ENCODE results near the gene SBDS. TPM values are rescaled to one million over a fixed set of nuclear protein-coding genes. Genes with fewer than 3 reads are reported as not detected.

SBDS gene

DNA sequence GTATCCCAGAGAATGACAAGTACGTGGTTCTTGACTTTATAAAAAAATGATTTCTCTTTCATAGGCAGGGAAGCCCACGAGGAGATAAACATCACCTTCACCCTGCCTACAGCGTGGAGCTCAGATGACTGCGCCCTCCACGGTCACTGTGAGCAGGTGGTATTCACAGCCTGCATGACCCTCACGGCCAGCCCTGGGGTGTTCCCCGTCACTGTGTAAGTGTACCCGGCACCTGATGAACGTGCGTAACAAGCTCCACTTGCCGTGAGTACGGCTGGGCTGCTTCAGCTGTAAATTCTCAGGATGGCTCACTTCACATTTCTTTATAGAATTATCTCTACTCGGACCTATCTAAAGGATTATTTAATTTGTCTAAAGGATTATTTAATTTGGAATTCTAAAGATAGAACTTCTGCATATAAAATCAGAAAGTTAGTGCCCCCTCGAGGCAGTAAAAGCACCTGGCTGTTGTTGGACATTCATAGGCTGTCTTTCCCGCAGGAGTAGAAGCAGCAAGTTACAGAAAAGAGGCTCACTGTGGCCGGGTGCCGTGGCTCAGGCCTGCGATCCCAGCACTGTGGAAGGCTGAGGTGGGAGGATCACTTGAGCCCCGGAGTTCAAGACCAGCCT, 46.8 kb downstream of the SBDS start:
- H2BK5ac ChIP-seq (ENCODE audit: low read length): no peak overlapping the region
- H2BK120ac ChIP-seq (ENCODE audit: low read depth, low read length): no peak overlapping the region
- H3K4me2 ChIP-seq (ENCODE audit: low read length): no peak overlapping the region
- H3K9ac ChIP-seq (ENCODE audit: low read length): no peak overlapping the region
- no peak overlapping the region for H3K27ac ChIP-seq (ENCODE audit: low read depth, low read length)
- no peaks in the 10 kb centered on the region for H3K27me3 ChIP-seq (ENCODE audit: insufficient read depth, low read length, poor library complexity)
- H4K8ac ChIP-seq (ENCODE audit: low read depth, low read length): no peak overlapping the region
- H3K79me1 ChIP-seq (ENCODE audit: low read length): no peaks in the 10 kb centered on the region
- no peak overlapping the region for H3K56ac ChIP-seq (ENCODE audit: low read length)
- no peak overlapping the region for H2AK5ac ChIP-seq (ENCODE audit: low read length)
- no peak overlapping the region for H3K23ac ChIP-seq (ENCODE audit: low read length)
- peaks cover 10% of the 10 kb centered on the region for H3K36me3 ChIP-seq (ENCODE audit: control insufficient read depth, insufficient read depth, low read length)
- H2BK15ac ChIP-seq (replicated peaks; ENCODE audit: low read depth): no peak overlapping the region
- no peak for DNase-seq
- H3K4me3 ChIP-seq (ENCODE audit: low read length): no peak overlapping the region
- no peak overlapping the region for H4K5ac ChIP-seq (ENCODE audit: low read length)
- no peaks in the 10 kb centered on the region for H3K79me2 ChIP-seq (ENCODE audit: control insufficient read depth, insufficient read depth, low read length)
- WGBS (ENCODE audit: extremely low coverage, insufficient coverage, low lambda C conversion rate): no CpG with 5 or more reads among the region's 19 CpGs
- no peak overlapping the region for H3K18ac ChIP-seq (ENCODE audit: low read length)
- no peak overlapping the region for H3K4ac ChIP-seq (ENCODE audit: low read depth, low read length)
- H3K4me1 ChIP-seq (ENCODE audit: control insufficient read depth, low read depth, low read length): no peaks in the 10 kb centered on the region

DNA sequence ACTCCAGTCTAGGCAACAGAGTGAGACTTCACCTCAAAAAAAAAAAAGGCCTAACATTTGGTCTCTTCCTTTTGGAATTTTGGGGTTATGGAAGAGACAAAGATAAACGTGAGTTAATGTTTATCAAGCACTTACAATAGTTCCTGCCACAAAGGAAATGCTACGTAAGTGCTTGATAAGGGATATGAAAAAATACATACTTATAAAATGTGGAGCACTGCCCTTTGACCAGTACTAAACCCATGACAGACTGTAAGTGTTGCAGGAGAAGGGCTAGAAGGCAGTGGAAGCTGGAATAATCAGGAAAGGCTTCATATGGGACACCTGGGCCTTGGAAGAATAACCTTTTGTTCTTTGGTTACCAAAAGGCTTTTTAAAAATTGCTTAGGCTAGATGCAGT, 48.8 kb downstream of the SBDS start:
- Histone ChIP-seq H3K79me1 (ENCODE audit: low read length) (no peaks in the 10 kb centered on the region), H2BK15ac (replicated peaks; ENCODE audit: low read depth) (no peak overlapping the region), H2BK5ac (ENCODE audit: low read length) (no peak overlapping the region), H3K4ac (ENCODE audit: low read depth, low read length) (no peak overlapping the region), H3K4me1 (ENCODE audit: control insufficient read depth, low read depth, low read length) (no peaks in the 10 kb centered on the region), H3K27ac (ENCODE audit: low read depth, low read length) (no peak overlapping the region), H3K23ac (ENCODE audit: low read length) (no peak overlapping the region), H3K4me2 (ENCODE audit: low read length) (no peak overlapping the region), H2BK120ac (ENCODE audit: low read depth, low read length) (no peak overlapping the region), H4K8ac (ENCODE audit: low read depth, low read length) (no peak overlapping the region), H3K56ac (ENCODE audit: low read length) (no peak overlapping the region), H3K79me2 (ENCODE audit: control insufficient read depth, insufficient read depth, low read length) (no peaks in the 10 kb centered on the region), H3K9ac (ENCODE audit: low read length) (no peak overlapping the region), H4K5ac (ENCODE audit: low read length) (no peak overlapping the region), H3K18ac (ENCODE audit: low read length) (no peak overlapping the region), H3K4me3 (ENCODE audit: low read length) (no peak overlapping the region), H3K27me3 (ENCODE audit: insufficient read depth, low read length, poor library complexity) (no peaks in the 10 kb centered on the region), H3K36me3 (ENCODE audit: control insufficient read depth, insufficient read depth, low read length) (peaks cover 7% of the 10 kb centered on the region), H2AK5ac (ENCODE audit: low read length) (no peak overlapping the region)
- no peak for DNase-seq
- no CpG with 5 or more reads among the region's 2 CpGs for WGBS (ENCODE audit: extremely low coverage, insufficient coverage, low lambda C conversion rate)

DNA sequence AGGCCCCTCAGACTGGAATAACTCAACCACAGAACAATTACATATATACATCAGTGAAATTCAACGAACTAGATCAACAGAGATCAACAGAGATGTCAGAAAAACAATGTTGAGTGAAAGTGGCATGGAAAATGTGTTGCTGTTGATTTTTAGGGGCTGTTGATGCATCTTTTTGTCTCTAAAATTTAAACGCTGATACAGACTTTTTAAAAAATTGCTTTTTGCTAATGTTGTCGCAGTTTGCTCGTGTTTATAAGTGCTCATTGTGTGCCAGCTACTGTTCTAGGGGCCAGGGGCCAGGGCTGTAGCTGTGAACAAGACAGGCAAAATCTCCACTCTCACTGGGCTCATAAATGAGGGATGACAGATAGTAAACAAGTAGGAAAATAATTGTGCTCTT, 56.1 kb downstream of the SBDS start:
- Histone ChIP-seq H3K4me2 (ENCODE audit: low read length) (no peak overlapping the region), H3K4ac (ENCODE audit: low read depth, low read length) (no peak overlapping the region), H3K27me3 (ENCODE audit: insufficient read depth, low read length, poor library complexity) (no peaks in the 10 kb centered on the region), H3K79me2 (ENCODE audit: control insufficient read depth, insufficient read depth, low read length) (peaks cover 13% of the 10 kb centered on the region), H2AK5ac (ENCODE audit: low read length) (no peak overlapping the region), H3K9ac (ENCODE audit: low read length) (no peak overlapping the region), H2BK15ac (replicated peaks; ENCODE audit: low read depth) (no peak overlapping the region), H3K4me3 (ENCODE audit: low read length) (no peak overlapping the region), H3K4me1 (ENCODE audit: control insufficient read depth, low read depth, low read length) (no peaks in the 10 kb centered on the region), H3K79me1 (ENCODE audit: low read length) (peaks cover 8% of the 10 kb centered on the region), H4K8ac (ENCODE audit: low read depth, low read length) (no peak overlapping the region), H3K27ac (ENCODE audit: low read depth, low read length) (no peak overlapping the region), H3K23ac (ENCODE audit: low read length) (no peak overlapping the region), H3K36me3 (ENCODE audit: control insufficient read depth, insufficient read depth, low read length) (no peaks in the 10 kb centered on the region), H2BK120ac (ENCODE audit: low read depth, low read length) (no peak overlapping the region), H2BK5ac (ENCODE audit: low read length) (no peak overlapping the region), H3K56ac (ENCODE audit: low read length) (no peak overlapping the region), H3K18ac (ENCODE audit: low read length) (no peak overlapping the region), H4K5ac (ENCODE audit: low read length) (no peak overlapping the region)
- DNase-seq: no peak
- WGBS (ENCODE audit: extremely low coverage, insufficient coverage, low lambda C conversion rate): no CpG with 5 or more reads among the region's 4 CpGs

GRCh38 chr7:66937940-66938339, 57.4 kb downstream of the SBDS start:
- no CpG with 5 or more reads among the region's 4 CpGs for WGBS (ENCODE audit: extremely low coverage, insufficient coverage, low lambda C conversion rate)
- H2AK5ac ChIP-seq (ENCODE audit: low read length): no peak overlapping the region
- H3K79me2 ChIP-seq (ENCODE audit: control insufficient read depth, insufficient read depth, low read length): peaks cover 19% of the 10 kb centered on the region
- H3K27me3 ChIP-seq (ENCODE audit: insufficient read depth, low read length, poor library complexity): no peaks in the 10 kb centered on the region
- H3K18ac ChIP-seq (ENCODE audit: low read length): no peak overlapping the region
- no peak overlapping the region for H3K9ac ChIP-seq (ENCODE audit: low read length)
- H2BK120ac ChIP-seq (ENCODE audit: low read depth, low read length): no peak overlapping the region
- no peak overlapping the region for H4K8ac ChIP-seq (ENCODE audit: low read depth, low read length)
- H2BK15ac ChIP-seq (replicated peaks; ENCODE audit: low read depth): no peak overlapping the region
- H3K27ac ChIP-seq (ENCODE audit: low read depth, low read length): no peak overlapping the region
- no peak overlapping the region for H3K23ac ChIP-seq (ENCODE audit: low read length)
- no peak overlapping the region for H2BK5ac ChIP-seq (ENCODE audit: low read length)
- no peak overlapping the region for H3K4ac ChIP-seq (ENCODE audit: low read depth, low read length)
- H3K36me3 ChIP-seq (ENCODE audit: control insufficient read depth, insufficient read depth, low read length): no peaks in the 10 kb centered on the region
- DNase-seq: no peak
- no peak overlapping the region for H4K5ac ChIP-seq (ENCODE audit: low read length)
- no peak overlapping the region for H3K56ac ChIP-seq (ENCODE audit: low read length)
- H3K4me1 ChIP-seq (ENCODE audit: control insufficient read depth, low read depth, low read length): no peaks in the 10 kb centered on the region
- H3K4me3 ChIP-seq (ENCODE audit: low read length): no peak overlapping the region
- no peak overlapping the region for H3K4me2 ChIP-seq (ENCODE audit: low read length)
- H3K79me1 ChIP-seq (ENCODE audit: low read length): peaks cover 12% of the 10 kb centered on the region

Small RNA genes lying within 50 kb of the gene (small RNA-seq; reads per million reads assigned to genes)
- gene RN7SL43P (ENCODE audit: insufficient read depth): not detected

Measured in mesendoderm (in vitro differentiated cells).